GM23338 (cell line): Measurements from ENCODE around the gene MEGF9. TPM values are rescaled to one million over a fixed set of nuclear protein-coding genes. Genes with fewer than 3 reads are reported as not detected.

ENCODE experiments used
- ATAC-seq: fragments of 200-7000 bp; cut with Tn5 transposase; 3 replicates; pipeline ENCODE4 v1.9.1; 2020
- DNase-seq: peaks from one replicate; pipeline ENCODE4 v3.0.0-alpha.2; 2015; ENCODE audit warnings: low spot score
- H2AFZ ChIP-seq: fragments of 200-600 bp; sonication (generic); 2 replicates; pipeline ENCODE4 v1.8.0; 2016; ENCODE audit warnings: antibody characterized with exemption, mild to moderate bottlenecking, moderate library complexity
- H3F3A ChIP-seq: fragments of 200-600 bp; sonication (generic); replicated peaks from 2 replicates; pipeline ENCODE4 v1.8.0; 2017; ENCODE audit warnings: antibody characterized with exemption, mixed run types, low read depth
- H3K27ac ChIP-seq: fragments of 200-600 bp; sonication (generic); 2 replicates; pipeline ENCODE4 v1.6.1; 2016; ENCODE audit warnings: low read depth
- H3K27me3 ChIP-seq: fragments of 200-600 bp; sonication (generic); 2 replicates; pipeline ENCODE4 v1.8.0; 2016; ENCODE audit warnings: mild to moderate bottlenecking, mixed run types, moderate library complexity; ENCODE audit not compliant: insufficient read depth
- H3K36me3 ChIP-seq: fragments of 200-600 bp; sonication (generic); 2 replicates; pipeline ENCODE4 v1.8.0; 2016; ENCODE audit warnings: mild to moderate bottlenecking; ENCODE audit not compliant: insufficient read depth
- H3K4me1 ChIP-seq: fragments of 200-600 bp; sonication (generic); 2 replicates; pipeline ENCODE4 v1.8.0; 2016; ENCODE audit warnings: mild to moderate bottlenecking, moderate library complexity; ENCODE audit not compliant: insufficient read depth
- H3K4me2 ChIP-seq: fragments of 200-600 bp; sonication (generic); 2 replicates; pipeline ENCODE4 v1.7.1; 2017; ENCODE audit warnings: mixed run types
- H3K4me3 ChIP-seq: fragments of 200-600 bp; sonication (generic); 2 replicates; pipeline ENCODE4 v1.6.1; 2016; ENCODE audit warnings: mixed run types
- H3K79me2 ChIP-seq: fragments of 200-600 bp; sonication (generic); replicated peaks from 2 replicates; pipeline ENCODE4 v1.8.0; 2017; ENCODE audit warnings: mild to moderate bottlenecking; ENCODE audit not compliant: insufficient read depth
- H3K9me2 ChIP-seq: fragments of 200-600 bp; sonication (generic); 2 replicates; pipeline ENCODE4 v1.8.0; 2017; ENCODE audit not compliant: insufficient read depth
- H4K20me1 ChIP-seq: fragments of 200-600 bp; sonication (generic); replicated peaks from 2 replicates; pipeline ENCODE4 v1.8.0; 2017; ENCODE audit warnings: mild to moderate bottlenecking; ENCODE audit not compliant: insufficient read depth
- H3K27ac Mint-ChIP-seq: 2 replicates; pipeline ENCODE4 v1.8.0; 2020; ENCODE audit warnings: inconsistent platforms, mild to moderate bottlenecking, moderate library complexity, mixed read lengths
- H3K27me3 Mint-ChIP-seq: 3 replicates; pipeline ENCODE4 v1.8.0; 2022; ENCODE audit warnings: low read depth, mild to moderate bottlenecking, moderate library complexity, mixed read lengths, inconsistent platforms; ENCODE audit not compliant: insufficient read depth, poor library complexity
- H3K36me3 Mint-ChIP-seq: 3 replicates; pipeline ENCODE4 v1.8.0; 2021; ENCODE audit warnings: low read depth, mild to moderate bottlenecking, inconsistent platforms, moderate library complexity, mixed read lengths
- H3K4me1 Mint-ChIP-seq: 3 replicates; pipeline ENCODE4 v1.8.0; 2020; ENCODE audit warnings: mild to moderate bottlenecking, inconsistent platforms, mixed read lengths
- H3K4me3 Mint-ChIP-seq: 3 replicates; pipeline ENCODE4 v1.8.0; 2021; ENCODE audit warnings: moderate library complexity, mild to moderate bottlenecking, inconsistent platforms, mixed read lengths
- H3K9me3 Mint-ChIP-seq: 3 replicates; pipeline ENCODE4 v1.8.0; 2020; ENCODE audit warnings: moderate library complexity, mild to moderate bottlenecking, inconsistent platforms, mixed read lengths
- CREB1 ChIP-seq: fragments of 250-450 bp; sonication (Bioruptor Pico); IDR thresholded peaks from 2 replicates; pipeline ENCODE4 v1.5.0; 2020; ENCODE audit warnings: low read depth, mild to moderate bottlenecking, moderate library complexity
- ETS1 ChIP-seq: IDR thresholded peaks from 2 replicates; pipeline ENCODE4 v1.6.1; 2016; ENCODE audit warnings: antibody characterized with exemption
- EZH2 ChIP-seq: fragments of 200-600 bp; sonication (generic); IDR thresholded peaks from one replicate; pipeline ENCODE4 v1.8.0; 2017; ENCODE audit warnings: antibody characterized with exemption, mild to moderate bottlenecking, low read depth; ENCODE audit not compliant: unreplicated experiment
- EZH2phosphoT487 ChIP-seq: fragments of 200-600 bp; sonication (generic); IDR thresholded peaks from one replicate; pipeline ENCODE4 v1.8.1; 2018; ENCODE audit warnings: antibody characterized with exemption; ENCODE audit not compliant: unreplicated experiment
- JUNB ChIP-seq: IDR thresholded peaks from one replicate; pipeline ENCODE4 v1.6.1; 2016; ENCODE audit warnings: antibody characterized with exemption; ENCODE audit not compliant: unreplicated experiment
- REST ChIP-seq: IDR thresholded peaks from one replicate; pipeline ENCODE4 v1.6.1; 2018; ENCODE audit warnings: antibody characterized with exemption; ENCODE audit not compliant: unreplicated experiment
- STAT1 ChIP-seq: IDR thresholded peaks from one replicate; pipeline ENCODE4 v1.6.1; 2016; ENCODE audit warnings: antibody characterized with exemption; ENCODE audit not compliant: unreplicated experiment
- ZNF114 ChIP-seq: fragments of 250-450 bp; sonication (Bioruptor Pico); IDR thresholded peaks from 2 replicates; pipeline ENCODE4 v1.5.0; 2020; ENCODE audit warnings: mild to moderate bottlenecking, moderate library complexity
- ZNF331 ChIP-seq: fragments of 250-450 bp; sonication (Bioruptor Pico); IDR thresholded peaks from 2 replicates; pipeline ENCODE4 v1.5.0; 2020; ENCODE audit warnings: low read depth, mild to moderate bottlenecking, moderate library complexity
- polyA plus RNA-seq: library from polyadenylated mRNA; unstranded; fragments of >200 nt; fragmentation: Nextera tagmentation; extraction: Ambion mirVana; gene quantifications from 2 replicates; pipeline ENCODE4 v1.2.1, GENCODE V29; 2016
- total RNA-seq: library from RNA; depleted of rRNA; stranded (reverse); fragments of >200 nt; shearing (Covaris generic); gene quantifications from 2 replicates; pipeline ENCODE4 v1.2.3, GENCODE V29; 2014
- TF ChIP-seq, protein P1 (sequence below), 2 experiments: fragments of 200-600 bp in 1 of 2; sonication (generic) in 1 of 2; conservative IDR thresholded peaks; 2 replicates each; pipeline versions ENCODE4 v1.5.1 to v1.6.1; 2016 to 2017; ENCODE audit warnings: antibody characterized with exemption in 2 of 2, low read depth in 2 of 2, mild to moderate bottlenecking in 2 of 2, moderate library complexity in 1 of 2

MEGF9 gene
- total and polyA plus RNA-seq, 2 experiments from 2014 or later, result 0.87 to 1.6 TPM

DNA sequence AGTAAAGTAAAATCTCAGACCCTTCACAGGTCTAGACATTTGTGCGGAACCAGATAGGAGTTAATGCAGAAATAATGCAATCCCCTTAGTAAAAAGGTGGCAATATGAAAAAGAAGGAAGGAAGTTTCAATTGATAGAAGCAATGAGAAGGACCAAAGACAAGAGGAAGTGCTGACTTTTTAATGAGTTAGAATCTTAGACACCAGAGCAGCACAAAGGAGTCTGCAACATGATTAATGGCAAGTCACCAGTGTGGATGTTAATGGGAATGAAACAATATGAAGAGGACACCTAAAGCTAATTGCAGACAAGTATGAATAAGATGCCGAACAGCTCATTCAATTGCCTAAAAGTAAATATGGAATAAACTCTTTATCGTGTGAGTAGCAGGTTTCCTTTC is 50.9 kb downstream of the MEGF9 start (continued):
- TF ChIP-seq, protein P1, sequence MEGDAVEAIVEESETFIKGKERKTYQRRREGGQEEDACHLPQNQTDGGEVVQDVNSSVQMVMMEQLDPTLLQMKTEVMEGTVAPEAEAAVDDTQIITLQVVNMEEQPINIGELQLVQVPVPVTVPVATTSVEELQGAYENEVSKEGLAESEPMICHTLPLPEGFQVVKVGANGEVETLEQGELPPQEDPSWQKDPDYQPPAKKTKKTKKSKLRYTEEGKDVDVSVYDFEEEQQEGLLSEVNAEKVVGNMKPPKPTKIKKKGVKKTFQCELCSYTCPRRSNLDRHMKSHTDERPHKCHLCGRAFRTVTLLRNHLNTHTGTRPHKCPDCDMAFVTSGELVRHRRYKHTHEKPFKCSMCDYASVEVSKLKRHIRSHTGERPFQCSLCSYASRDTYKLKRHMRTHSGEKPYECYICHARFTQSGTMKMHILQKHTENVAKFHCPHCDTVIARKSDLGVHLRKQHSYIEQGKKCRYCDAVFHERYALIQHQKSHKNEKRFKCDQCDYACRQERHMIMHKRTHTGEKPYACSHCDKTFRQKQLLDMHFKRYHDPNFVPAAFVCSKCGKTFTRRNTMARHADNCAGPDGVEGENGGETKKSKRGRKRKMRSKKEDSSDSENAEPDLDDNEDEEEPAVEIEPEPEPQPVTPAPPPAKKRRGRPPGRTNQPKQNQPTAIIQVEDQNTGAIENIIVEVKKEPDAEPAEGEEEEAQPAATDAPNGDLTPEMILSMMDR (conservative IDR thresholded peaks at IDR 0.05; ENCODE audit: low read depth in 2 of 2), result no peak
- no peak for TF ChIP-seq REST
- no peak for TF ChIP-seq EZH2
- TF ChIP-seq ETS1, result no peak
- TF ChIP-seq ZNF331, result no peak
- TF ChIP-seq JUNB, result no peak
- no peak for TF ChIP-seq STAT1
- TF ChIP-seq CREB1 (CRISPR knock-in tag), result no peak
- no peak for TF ChIP-seq EZH2phosphoT487
- no peak for TF ChIP-seq ZNF114 (CRISPR knock-in tag)

DNA sequence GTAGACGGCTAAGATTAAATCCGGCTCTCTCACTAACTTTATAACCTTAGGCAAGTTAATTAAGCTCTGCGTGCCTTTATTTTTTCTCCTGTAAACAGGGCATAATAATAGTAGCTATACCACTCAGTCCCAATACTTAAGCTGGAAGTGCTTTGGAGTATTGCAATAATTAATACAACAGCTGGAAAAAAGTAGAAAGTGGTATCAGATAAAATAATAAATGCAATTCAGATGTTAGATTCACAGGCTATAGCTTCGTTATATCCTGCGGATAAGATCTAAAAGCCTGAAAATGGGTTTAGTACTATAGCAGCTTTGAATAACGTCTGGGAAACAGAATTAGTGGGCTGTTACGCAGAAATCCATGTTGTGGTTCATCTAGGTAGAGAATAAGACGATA is 51.8 kb downstream of the MEGF9 start:
- Mint-ChIP-seq H3K9me3 (no peaks in the 10 kb centered on the region), H3K4me1 (no peaks in the 10 kb centered on the region), H3K36me3 (no peaks in the 10 kb centered on the region), H3K4me3 (no peak overlapping the region), H3K27ac (no peak overlapping the region), H3K27me3 (peaks cover 3% of the 10 kb centered on the region)
- no peaks in the 10 kb centered on the region for H3K27me3 ChIP-seq
- no peaks in the 10 kb centered on the region for H3K9me2 ChIP-seq
- no peak overlapping the region for H2AFZ ChIP-seq
- no peaks in the 10 kb centered on the region for H3K79me2 ChIP-seq
- no peak overlapping the region for H3K4me2 ChIP-seq
- no peak overlapping the region for H3K4me3 ChIP-seq
- no peak overlapping the region for H3K27ac ChIP-seq
- DNase-seq, result no peak
- no peaks in the 10 kb centered on the region for H3F3A ChIP-seq
- no peak for ATAC-seq
- H3K4me1 ChIP-seq, result no peaks in the 10 kb centered on the region
- no peaks in the 10 kb centered on the region for H3K36me3 ChIP-seq
- no peaks in the 10 kb centered on the region for H4K20me1 ChIP-seq
- TF ChIP-seq ETS1 (no peak), STAT1 (no peak), EZH2 (no peak)
- TF ChIP-seq, protein P1 (conservative IDR thresholded peaks at IDR 0.05; ENCODE audit: low read depth in 2 of 2), result no peak
